ENCODE results near the gene TRHDE.

DNA sequence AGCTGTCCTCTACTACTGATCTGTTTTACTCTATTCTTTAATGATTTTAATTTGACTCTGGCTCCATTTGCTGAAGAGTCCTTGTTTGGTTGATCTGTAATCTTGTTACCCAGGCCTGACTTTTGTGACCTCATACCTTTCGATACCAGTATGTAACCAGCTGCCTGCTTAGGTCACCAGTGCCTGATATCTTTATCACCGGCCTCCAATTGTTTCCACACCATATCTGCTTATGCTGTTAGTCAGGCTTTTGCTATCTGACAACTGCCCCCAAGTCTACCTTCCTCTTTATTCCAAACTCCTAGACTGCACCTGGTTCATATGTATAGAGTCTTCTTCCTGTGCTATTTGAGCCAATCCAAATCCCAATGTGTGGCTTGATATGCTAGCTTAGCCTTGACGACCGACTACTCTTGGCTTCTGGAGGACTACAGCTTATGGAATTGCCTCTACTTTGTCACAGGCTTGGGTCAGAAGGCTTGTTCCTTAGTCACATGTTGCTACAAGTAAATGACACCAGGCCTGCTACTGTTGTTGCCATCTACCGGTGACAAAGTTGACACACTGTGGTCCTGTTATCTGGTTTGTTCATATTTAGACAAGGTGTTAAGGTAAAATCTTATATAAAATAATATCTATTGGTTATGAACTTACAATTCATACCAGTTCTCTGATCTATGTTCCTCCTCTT lies 193.9 kb downstream of the TRHDE start:
- TF ChIP-seq, protein P1, sequence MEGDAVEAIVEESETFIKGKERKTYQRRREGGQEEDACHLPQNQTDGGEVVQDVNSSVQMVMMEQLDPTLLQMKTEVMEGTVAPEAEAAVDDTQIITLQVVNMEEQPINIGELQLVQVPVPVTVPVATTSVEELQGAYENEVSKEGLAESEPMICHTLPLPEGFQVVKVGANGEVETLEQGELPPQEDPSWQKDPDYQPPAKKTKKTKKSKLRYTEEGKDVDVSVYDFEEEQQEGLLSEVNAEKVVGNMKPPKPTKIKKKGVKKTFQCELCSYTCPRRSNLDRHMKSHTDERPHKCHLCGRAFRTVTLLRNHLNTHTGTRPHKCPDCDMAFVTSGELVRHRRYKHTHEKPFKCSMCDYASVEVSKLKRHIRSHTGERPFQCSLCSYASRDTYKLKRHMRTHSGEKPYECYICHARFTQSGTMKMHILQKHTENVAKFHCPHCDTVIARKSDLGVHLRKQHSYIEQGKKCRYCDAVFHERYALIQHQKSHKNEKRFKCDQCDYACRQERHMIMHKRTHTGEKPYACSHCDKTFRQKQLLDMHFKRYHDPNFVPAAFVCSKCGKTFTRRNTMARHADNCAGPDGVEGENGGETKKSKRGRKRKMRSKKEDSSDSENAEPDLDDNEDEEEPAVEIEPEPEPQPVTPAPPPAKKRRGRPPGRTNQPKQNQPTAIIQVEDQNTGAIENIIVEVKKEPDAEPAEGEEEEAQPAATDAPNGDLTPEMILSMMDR (conservative IDR thresholded peaks at IDR 0.05): no peak
- TF ChIP-seq EZH2 (IDR thresholded peaks at IDR 0.05; ENCODE audit: low read depth): no peak

Data from PC-9 (cell line).